HepG2 (cell line): ENCODE results near the gene DDX49. TPM values are rescaled to one million over a fixed set of nuclear protein-coding genes. Genes with fewer than 3 reads are reported as not detected.

Experiments
- ATAC-seq: fragments of 200-7000 bp; cut with Tn5 transposase; 3 replicates; pipeline ENCODE4 v1.9.1; 2020; ENCODE audit warnings: mild to moderate bottlenecking, moderate library complexity
- BruUV-seq: library from RNA; stranded (reverse); fragments of 400-500 nt; replicated peaks from 2 replicates; lab custom pipeline; 2021; lab: Mats Ljungman, UMichigan
- CTCF ChIA-PET: fragments of 300-600 bp; formaldehyde crosslinking; extraction: SDS; loops from one replicate; lab custom pipeline; 2021; ENCODE audit warnings: low total read pairs, inconsistent platforms, low intra/inter-chr PET ratio; lab: Yijun Ruan, JAX
- POLR2A ChIA-PET: fragments of 350-600 bp; sonication (Branson Sonifier 250); formaldehyde crosslinking; loops from one replicate; lab custom pipeline; 2020; ENCODE audit warnings: antibody characterized with exemption, inconsistent platforms; lab: Yijun Ruan, JAX
- DNase-seq: peaks from one replicate; pipeline ENCODE4 v3.0.0-alpha.2; 2015; ENCODE audit warnings: low spot score
- FAIRE-seq: peaks from 3 replicates; lab custom pipeline; 2011; peaks lifted over from hg19 to GRCh38; lab: Jason Lieb, UNC
- H2AFZ ChIP-seq: one replicate; pipeline ENCODE4 v1.6.1; 2011; ENCODE audit warnings: low read length, inconsistent platforms
- H3K27ac ChIP-seq: fragments of 300-600 bp; 3 replicates; pipeline ENCODE4 v1.8.0; 2011; ENCODE audit warnings: mixed run types, mild to moderate bottlenecking, mixed read lengths, low read length, inconsistent platforms; ENCODE audit not compliant: insufficient read depth; ENCODE audit errors: extremely low read length
- H3K27me3 ChIP-seq, 2 experiments: fragments of 200-600 bp in 1 of 2; 2 replicates in 1 of 2; 3 replicates in 1 of 2; pipeline versions ENCODE4 v1.6.0 to v1.8.0; 2011; ENCODE audit warnings: low read length in 2 of 2, mild to moderate bottlenecking in 2 of 2, moderate library complexity in 2 of 2, inconsistent platforms in 1 of 2; ENCODE audit not compliant: insufficient read depth in 2 of 2, control insufficient read depth in 1 of 2
- H3K36me3 ChIP-seq, 2 experiments: fragments of 200-600 bp in 1 of 2; replicated peaks in 1 of 2; 2 replicates in 1 of 2; 3 replicates in 1 of 2; pipeline versions ENCODE4 v1.5.1 to v1.8.0; 2011; ENCODE audit warnings: low read length in 2 of 2, inconsistent platforms in 1 of 2; ENCODE audit not compliant: insufficient read depth in 2 of 2, control insufficient read depth in 1 of 2
- H3K4me1 ChIP-seq: 2 replicates; pipeline ENCODE4 v1.5.1; 2012; ENCODE audit warnings: low read length, inconsistent platforms; ENCODE audit not compliant: insufficient read depth
- H3K4me2 ChIP-seq: 2 replicates; pipeline ENCODE4 v1.6.0; 2011; ENCODE audit warnings: low read depth, low read length, inconsistent platforms
- H3K4me3 ChIP-seq, 3 experiments: fragments of 200-600 bp in 1 of 3; sonication (generic), shearing (Covaris generic) in 1 of 3; replicated peaks in 1 of 3; 2 replicates each; pipeline ENCODE4 v1.5.1; 2011 to 2016; ENCODE audit warnings: low read length in 3 of 3, inconsistent platforms in 2 of 3, low read depth in 2 of 3, mild to moderate bottlenecking in 2 of 3, control low read depth in 1 of 3, mixed read lengths in 1 of 3; ENCODE audit not compliant: insufficient read depth in 1 of 3
- H3K79me2 ChIP-seq: one replicate; pipeline ENCODE4 v1.6.1; 2011; ENCODE audit warnings: low read length, inconsistent platforms; ENCODE audit not compliant: insufficient read depth
- H3K9ac ChIP-seq: 2 replicates; pipeline ENCODE4 v1.6.0; 2011; ENCODE audit warnings: mild to moderate bottlenecking, low read depth, low read length, inconsistent platforms; ENCODE audit not compliant: insufficient read depth
- H3K9me3 ChIP-seq: 2 replicates; pipeline ENCODE4 v1.5.1; 2012; ENCODE audit warnings: mild to moderate bottlenecking, low read length
- H4K20me1 ChIP-seq: 2 replicates; pipeline ENCODE4 v1.6.0; 2011; ENCODE audit warnings: inconsistent platforms, mild to moderate bottlenecking, low read length, moderate library complexity; ENCODE audit not compliant: insufficient read depth
- HDAC2 ChIP-seq: sonication (generic); formaldehyde crosslinking; IDR thresholded peaks from 2 replicates; pipeline ENCODE4 v1.4.0; 2020; ENCODE audit warnings: missing genetic modification reagents
- HNRNPH1 ChIP-seq: fragments of 200-400 bp; formaldehyde crosslinking; optimal IDR thresholded peaks from 2 replicates; pipeline ENCODE3; 2017; ENCODE audit warnings: mild to moderate bottlenecking, low read depth, low read length
- ZNF160 ChIP-seq: sonication (generic); formaldehyde crosslinking; IDR thresholded peaks from 2 replicates; pipeline ENCODE4 v1.8.0; 2022; ENCODE audit warnings: mild to moderate bottlenecking, inconsistent platforms, missing genetic modification reagents
- ZNF331 ChIP-seq: sonication (generic); formaldehyde crosslinking; IDR thresholded peaks from 2 replicates; pipeline ENCODE4 v1.4.0; 2020; ENCODE audit warnings: missing genetic modification reagents
- ZNF382 ChIP-seq: sonication (generic); formaldehyde crosslinking; IDR thresholded peaks from 2 replicates; pipeline ENCODE4 v1.5.0; 2020; ENCODE audit warnings: missing genetic modification reagents, mild to moderate bottlenecking, borderline replicate concordance
- ZNF577 ChIP-seq: sonication (generic); formaldehyde crosslinking; IDR thresholded peaks from 2 replicates; pipeline ENCODE4 v1.4.0; 2020; ENCODE audit warnings: mild to moderate bottlenecking, low read depth, missing genetic modification reagents, borderline replicate concordance
- ZNF687 ChIP-seq: sonication (generic); formaldehyde crosslinking; IDR thresholded peaks from 2 replicates; pipeline ENCODE4 v1.5.1; 2020; ENCODE audit warnings: mild to moderate bottlenecking, missing genetic modification reagents, moderate library complexity
- ZNF724P ChIP-seq: sonication (generic); formaldehyde crosslinking; IDR thresholded peaks from 2 replicates; pipeline ENCODE4 v1.8.0; 2022; ENCODE audit warnings: missing genetic modification reagents, borderline replicate concordance
- WGBS: methylation state at CpG from one replicate; pipeline ENCODE4 v1.1.6; 2017; ENCODE audit warnings: low lambda C conversion rate; 5-methylcytosine and 5-hydroxymethylcytosine counted together
- in situ Hi-C: cut with HindIII; loops from 2 replicates; pipeline ENCODE4 v1.10.0; 2017; ENCODE audit warnings: low pct_unique_long_range_greater_than_20kb; ENCODE audit not compliant: extremely low pct_ligation_motif_present
- intact Hi-C: fragments of 100-400 bp; cut with micrococcal nuclease; formaldehyde crosslinking; loops from one replicate; pipeline ENCODE4 v1.10.0; 2022; ENCODE audit not compliant: unreplicated experiment
- polyA plus RNA-seq, 8 experiments: library from polyadenylated mRNA; depleted of rRNA in 3 of 8; stranded (reverse) in 7 of 8; unstranded in 1 of 8; fragments of >200 nt; fragmentation: Illumina TruSeq in 4 of 8; extraction: Trizol in 4 of 8; gene quantifications; 2 replicates each; pipeline versions ENCODE4 v1.2.1 to v1.2.3, GENCODE V29; 2011 to 2016; ENCODE audit warnings: low read depth in 4 of 8, missing spikeins in 1 of 8, mixed read lengths in 1 of 8; ENCODE audit not compliant: insufficient read depth in 1 of 8
- total RNA-seq, 5 experiments: library from RNA; depleted of rRNA; stranded (reverse); fragments of >200 nt; fragmentation: Illumina TruSeq; extraction: Trizol; gene quantifications; 2 replicates each; pipeline ENCODE4 v1.2.3, GENCODE V29; 2016; ENCODE audit warnings: low read depth in 1 of 5

Gene DDX49
- total and polyA plus RNA-seq, 2 of the 13 experiments (the other 11 are each of a cell fraction or from before 2014, with no cell fraction given) = 27.0 to 46.2 TPM

- no peak for TF ChIP-seq HDAC2 (CRISPR knock-in tag)
These were observed 27.4 kb downstream of the DDX49 start (continued) for GRCh38 chr19:18946918-18947317.

- CTCF ChIA-PET = no interaction called here
- TF ChIP-seq ZNF382 (CRISPR knock-in tag) (no peak), ZNF160 (CRISPR knock-in tag) (no peak), ZNF724P (CRISPR knock-in tag) (no peak), ZNF331 (no peak), HNRNPH1 (no peak), ZNF687 (CRISPR knock-in tag) (peak; percentile 25; the same call in 1 of the 2 replicates), ZNF577 (CRISPR knock-in tag) (no peak)
- peak; percentile 39; the same call in 2 of the 3 replicates for ATAC-seq
These were observed 28.8 kb downstream of the DDX49 start for GRCh38 chr19:18948075-18948975.

More at GRCh38 chr19:18948075-18948975, 28.8 kb downstream of the DDX49 start:
- H3K9ac ChIP-seq = no peak overlapping the region
- DNase-seq (no peak), FAIRE-seq (no peak)
- H2AFZ ChIP-seq = no peak overlapping the region
- no peak overlapping the region for H3K27ac ChIP-seq
- no TSS peak for BruUV-seq
- WGBS = 45% methylated on average over 1 of the region's 15 CpGs
- H3K4me2 ChIP-seq = no peak overlapping the region
- H3K36me3 ChIP-seq = no peaks in the 10 kb centered on the region
- in situ Hi-C loops (no loop called here), intact Hi-C loops (no loop called here)
- no peaks in the 10 kb centered on the region for H3K9me3 ChIP-seq
- no peaks in the 10 kb centered on the region for H3K79me2 ChIP-seq
- H4K20me1 ChIP-seq = no peaks in the 10 kb centered on the region
- no peaks in the 10 kb centered on the region for H3K27me3 ChIP-seq
- H3K4me1 ChIP-seq = peaks cover 34% of the 10 kb centered on the region
- POLR2A ChIA-PET = no interaction called here
- H3K4me3 ChIP-seq = no peak overlapping the region; a peak in 1 of 6 replicates
